HG02884 (cell line): ENCODE data around the gene PTPN22.

Experiments
- ATAC-seq: cut with Tn5 transposase; IDR thresholded peaks from one replicate; pipeline ENCODE4 v1.9.1; 2021; ENCODE audit warnings: mild to moderate bottlenecking, moderate library complexity; ENCODE audit not compliant: unreplicated experiment

Gene PTPN22

DNA sequence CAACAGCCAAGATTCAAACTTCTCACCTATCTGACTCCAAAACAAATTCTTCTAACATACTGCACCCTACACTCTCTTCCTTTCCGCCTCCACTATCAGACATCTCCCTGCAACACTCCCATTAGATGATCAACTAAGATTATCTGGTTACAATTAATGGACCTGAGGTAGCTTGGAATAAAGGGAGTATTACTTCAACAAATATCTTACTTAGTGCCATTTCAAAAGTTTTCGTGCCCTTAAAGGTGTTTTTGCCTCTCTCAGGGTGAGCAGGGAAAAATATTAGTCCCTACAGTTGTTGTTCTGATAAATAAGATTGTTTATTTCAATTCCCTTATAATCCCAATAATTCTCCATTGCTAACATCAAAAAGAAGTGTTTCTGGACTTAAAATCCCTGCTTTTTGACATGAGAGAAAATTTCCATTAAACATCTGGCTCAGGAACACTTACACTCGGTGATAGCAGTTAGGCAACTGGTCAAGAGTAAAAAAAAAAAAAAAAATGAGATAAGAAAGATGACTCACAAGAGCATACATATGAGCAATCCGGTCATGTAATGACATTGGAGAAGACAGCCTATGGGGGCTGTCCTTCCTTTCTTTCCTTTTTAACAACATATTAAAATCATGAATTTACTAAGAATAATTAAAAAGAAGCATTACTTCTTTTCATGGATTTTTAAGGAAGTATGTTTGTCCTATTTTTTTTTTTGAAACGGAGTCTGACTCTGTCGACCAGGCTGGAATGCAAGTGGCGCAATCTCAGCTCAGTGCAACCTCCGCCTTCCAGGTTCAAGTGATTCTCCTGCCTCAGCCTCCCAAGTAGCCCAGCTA, 66.9 kb downstream of the PTPN22 start:
- no peak for ATAC-seq

DNA sequence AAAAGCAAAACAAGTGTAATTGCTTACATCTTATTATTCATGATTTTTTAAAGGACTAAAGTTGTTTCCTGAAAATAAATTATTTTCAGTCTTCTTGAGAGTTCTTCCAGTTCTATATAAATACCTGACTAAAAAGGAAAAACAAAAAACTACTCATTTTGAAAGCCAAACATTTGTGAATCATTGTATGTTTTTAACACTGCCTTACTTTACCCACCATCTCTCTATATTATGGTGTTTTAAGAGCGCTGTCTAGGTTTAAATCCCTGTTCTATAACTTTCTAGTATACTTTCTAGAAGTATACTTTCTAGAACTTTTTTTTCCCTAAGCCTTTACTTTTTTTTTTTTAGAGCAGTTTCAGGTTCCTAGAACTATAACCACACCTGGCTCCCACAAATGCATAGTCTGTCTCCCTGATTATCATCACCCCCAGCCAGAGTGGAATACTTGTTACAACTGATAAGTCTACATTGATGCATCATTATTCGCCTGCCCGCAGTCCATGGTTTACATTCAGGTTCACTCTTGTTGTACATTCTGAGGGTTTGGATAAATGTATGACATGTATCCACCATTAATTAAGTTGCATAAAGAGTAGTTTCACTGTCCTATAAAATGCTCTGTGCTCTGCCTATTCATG, 69.0 kb downstream of the PTPN22 start:
- no peak for ATAC-seq

GRCh38 chr1:113800487-113800886, 71.0 kb downstream of the PTPN22 start:
- no peak for ATAC-seq

DNA sequence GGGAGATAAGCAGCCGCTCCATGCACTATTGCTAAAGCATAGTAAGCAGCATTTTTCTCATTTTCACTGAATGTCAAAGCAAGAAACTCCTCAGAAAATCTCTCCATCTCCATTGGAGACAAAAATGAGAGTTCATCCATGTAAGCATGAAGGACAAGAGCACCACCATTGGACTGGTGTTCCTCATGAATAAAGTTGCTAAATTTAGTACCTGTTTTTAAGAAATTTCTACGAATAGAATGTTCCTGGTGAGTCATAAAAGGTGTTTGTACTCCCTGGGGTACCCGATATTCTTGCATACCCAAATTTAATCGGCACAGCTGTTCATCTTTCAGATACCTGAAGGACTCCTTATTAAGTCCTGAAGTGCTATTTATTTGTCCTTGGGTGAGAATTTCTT, 74.0 kb downstream of the PTPN22 start:
- no peak for ATAC-seq

DNA sequence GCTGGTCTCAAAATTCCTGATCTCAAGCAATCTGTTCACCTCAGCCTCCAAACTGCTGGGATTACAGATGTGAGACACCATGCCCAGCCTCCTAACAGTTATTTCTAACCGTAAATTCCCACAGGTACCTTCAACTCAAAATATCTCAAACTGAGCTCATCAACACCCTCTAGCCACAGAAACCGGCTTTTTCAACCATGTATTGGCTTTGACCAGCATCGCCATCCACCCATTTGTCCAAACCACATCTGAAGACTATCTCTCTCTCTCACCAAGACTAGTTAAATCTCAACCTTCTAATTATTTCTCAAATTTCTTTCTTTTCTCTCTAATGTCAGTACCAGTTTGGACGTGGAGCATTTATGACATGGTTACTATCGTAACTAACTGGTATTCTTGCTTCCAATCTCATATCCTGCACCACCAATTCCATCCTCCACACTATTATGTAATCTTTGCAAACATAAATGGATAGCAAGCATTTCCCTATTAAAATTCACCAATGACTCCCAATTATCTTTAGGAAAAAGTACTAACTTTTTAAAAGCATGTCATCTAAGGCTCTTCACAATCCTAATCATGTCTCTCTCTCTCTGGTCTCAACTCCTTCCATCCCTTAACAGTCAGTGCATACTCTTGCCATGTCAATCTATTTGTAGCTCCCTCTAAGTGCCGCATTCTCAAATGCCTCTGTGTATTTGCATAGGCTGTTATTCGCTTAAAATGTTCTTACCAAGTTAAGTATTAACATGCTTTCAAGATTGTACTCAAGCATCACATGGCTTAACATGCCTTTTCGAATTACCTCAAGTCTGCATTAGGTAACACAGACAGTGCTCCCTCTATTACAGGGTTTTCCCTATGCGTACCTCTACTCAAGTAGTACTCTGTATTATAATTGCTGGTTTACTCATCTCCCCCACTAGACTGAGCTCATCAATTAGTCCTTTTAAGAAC, 77.4 kb downstream of the PTPN22 start:
- ATAC-seq, result no peak

- no peak for ATAC-seq
These were observed 78.5 kb downstream of the PTPN22 start for GRCh38 chr1:113792986-113793385.

DNA sequence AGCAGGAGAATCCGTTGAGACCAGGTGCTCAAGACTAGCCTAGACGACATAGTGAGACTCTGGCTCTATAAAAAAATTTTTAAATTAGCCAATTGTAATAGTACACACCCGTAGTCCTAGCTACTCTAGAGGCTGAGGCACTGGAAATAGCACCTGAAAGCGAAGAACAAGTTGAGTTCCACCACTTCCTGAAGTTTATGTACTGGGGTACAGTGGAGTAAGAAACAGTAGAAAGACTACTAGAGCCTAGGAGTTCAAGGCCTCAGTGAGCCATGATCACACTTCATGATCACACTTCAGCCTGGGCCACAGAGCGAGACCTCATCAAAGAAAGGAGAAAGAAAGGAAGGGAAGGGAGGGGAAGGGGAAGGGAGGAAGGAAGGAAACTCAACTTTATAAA, 79.0 kb downstream of the PTPN22 start:
- ATAC-seq, result no peak

DNA sequence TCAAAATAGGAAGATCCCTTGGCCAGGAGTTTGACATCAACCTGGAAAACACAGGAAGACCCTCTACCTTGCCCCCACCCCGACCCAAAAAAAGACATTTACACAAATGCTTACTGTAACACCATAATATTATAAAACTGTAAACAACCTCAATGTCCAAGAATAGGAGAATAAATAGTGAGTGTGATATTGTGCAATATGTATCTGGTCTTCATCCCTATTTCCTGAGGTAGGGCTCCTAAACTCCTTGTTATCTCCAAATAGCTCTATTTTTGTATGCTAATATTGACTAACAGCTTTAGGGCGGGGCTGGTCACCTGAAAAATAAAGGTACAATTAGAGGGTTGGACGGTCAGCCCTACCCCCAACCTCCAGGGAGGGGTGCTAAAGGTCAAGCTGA, 82.7 kb downstream of the PTPN22 start:
- no peak for ATAC-seq

- no peak for ATAC-seq
These were observed 83.8 kb downstream of the PTPN22 start for GRCh38 chr1:113787663-113788062.

DNA sequence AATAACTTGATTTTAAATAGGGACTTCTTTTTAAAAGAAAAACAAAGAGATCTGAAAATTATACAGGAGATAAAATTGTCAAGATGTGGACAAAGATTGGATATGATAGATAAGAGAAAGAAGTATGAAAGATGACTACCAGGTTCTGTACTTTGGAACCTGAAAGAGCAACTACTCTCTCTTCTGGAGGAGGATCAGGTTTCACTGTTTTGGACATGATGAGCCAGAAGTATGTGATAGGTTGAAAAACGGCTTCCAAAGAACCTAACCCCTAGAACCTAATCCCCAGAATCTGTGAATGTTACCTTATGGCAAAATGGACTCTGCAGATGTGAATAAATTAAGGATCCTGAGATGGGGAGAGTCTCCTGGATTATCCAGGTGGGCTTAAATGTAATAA, 85.4 kb downstream of the PTPN22 start:
- no peak for ATAC-seq

- ATAC-seq, result peak; percentile 78
These were observed 87.3 kb downstream of the PTPN22 start for GRCh38 chr1:113784104-113784779.

- peak; percentile 53 for ATAC-seq
These were observed 88.0 kb downstream of the PTPN22 start for GRCh38 chr1:113783254-113784103.

DNA sequence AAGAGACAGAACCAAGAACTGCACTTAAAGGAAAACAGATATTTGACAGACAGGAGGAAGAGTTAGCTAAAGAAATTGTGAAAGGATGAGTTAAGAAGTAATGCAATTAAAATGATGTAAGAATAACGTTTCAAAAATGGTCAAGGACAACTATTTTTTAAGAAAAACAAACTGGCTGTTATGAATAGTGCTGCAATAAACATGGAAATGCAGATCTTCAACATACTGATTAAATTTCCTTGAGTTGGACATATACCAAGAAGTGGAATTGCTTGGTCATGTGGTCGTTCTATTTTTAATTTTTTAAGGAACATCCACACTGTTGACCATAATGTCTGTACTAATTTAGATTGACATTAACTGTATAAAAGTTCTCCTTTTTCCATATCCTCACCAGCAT, 89.1 kb downstream of the PTPN22 start:
- no peak for ATAC-seq

DNA sequence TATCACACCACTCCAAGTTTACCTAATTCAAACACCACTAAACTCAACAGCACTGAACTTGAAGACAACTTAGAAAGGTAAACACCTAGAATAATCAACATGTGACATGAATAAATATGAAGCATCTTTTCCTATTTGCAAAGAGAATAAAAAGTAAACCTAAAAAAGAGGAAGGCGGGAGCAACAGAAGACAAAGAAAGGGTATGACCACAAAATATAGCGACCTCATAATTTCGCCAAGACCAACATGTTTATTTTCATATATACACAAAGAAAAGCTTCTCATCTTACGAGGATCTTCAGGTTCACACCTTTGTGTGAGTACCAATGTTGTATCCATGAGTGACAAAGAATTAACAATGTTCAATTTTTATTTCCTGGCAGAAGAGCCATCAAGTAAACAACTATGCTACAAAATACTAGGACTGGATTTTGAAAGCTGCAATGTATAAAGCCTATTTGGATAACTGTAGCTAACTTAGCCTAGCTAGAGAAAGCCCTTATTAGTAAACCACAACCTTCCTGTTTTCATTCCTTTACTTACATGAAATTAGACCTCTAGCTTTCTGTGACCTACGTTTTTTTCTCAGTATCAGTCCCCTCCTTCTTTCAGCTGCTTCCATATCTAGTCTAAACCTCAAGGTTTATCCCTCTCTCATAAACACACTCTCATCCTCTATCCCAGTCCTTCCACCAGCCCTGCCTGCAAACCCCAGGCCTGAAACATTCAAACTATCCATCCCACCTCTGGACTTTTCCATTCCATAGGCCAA, 91.0 kb downstream of the PTPN22 start:
- ATAC-seq, result no peak

DNA sequence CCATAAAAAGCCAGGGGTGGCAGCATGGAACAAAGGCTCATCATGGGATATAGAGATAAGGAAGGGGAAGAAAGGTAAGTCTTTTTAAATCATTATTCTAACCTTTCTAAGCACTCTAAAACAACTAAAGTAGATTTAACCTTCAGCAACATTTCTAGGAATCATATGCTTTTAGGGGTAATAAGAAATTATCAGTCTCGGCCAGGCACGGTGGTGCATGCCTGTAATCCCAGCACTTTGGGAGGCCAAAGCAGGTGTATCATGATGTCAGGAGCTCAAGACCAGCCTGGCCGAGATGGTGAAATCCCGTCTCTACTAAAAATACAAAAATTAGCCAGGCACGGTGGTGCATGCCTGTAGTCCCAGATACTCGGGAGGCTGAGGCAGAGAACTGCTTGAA, 92.0 kb downstream of the PTPN22 start:
- no peak for ATAC-seq

GRCh38 chr1:113777561-113777960, 94.0 kb downstream of the PTPN22 start:
- ATAC-seq, result no peak

- no peak for ATAC-seq
These were observed 101.5 kb downstream of the PTPN22 start for GRCh38 chr1:113770031-113770430.

GRCh38 chr1:113769601-113769970, 101.9 kb downstream of the PTPN22 start:
- no peak for ATAC-seq

DNA sequence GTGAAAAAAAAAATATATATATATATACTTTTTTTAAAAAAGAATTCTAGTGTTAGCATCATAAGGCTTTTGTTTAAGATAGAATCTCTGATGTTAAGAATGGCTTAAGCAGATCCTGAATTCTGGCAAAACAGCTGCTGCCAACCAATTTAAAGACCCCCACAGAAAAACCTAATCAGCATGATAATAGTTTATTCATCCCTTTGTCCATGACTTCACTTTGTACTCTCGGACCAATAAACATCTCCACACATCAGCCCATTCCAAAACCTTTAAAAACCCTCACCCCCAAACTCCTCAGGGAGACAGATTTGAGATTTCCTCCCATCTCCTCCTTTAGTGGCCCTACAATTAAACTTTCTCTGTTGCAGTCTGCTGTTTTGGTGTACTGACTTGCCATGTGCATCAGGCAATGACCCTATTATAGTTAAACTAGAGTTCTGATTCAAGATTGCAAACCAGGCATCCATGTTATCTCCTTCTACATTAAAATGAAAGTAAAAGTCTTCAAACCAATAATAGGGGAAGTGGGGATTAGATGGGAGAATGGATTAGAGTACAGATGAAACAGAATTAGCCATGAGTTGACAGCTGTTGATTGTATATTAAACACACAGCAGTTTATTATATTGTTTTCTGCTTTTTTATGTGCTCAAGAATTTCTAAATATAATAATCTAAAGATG, 102.5 kb downstream of the PTPN22 start:
- ATAC-seq, result no peak
